ENCODE results near the gene SDK1. TPM values are rescaled to one million over a fixed set of nuclear protein-coding genes. Genes with fewer than 3 reads are reported as not detected.

Gene SDK1
- total RNA-seq, 4 donors from 2014 or later, result under 0.01 to 16.2 (median 7.2) TPM

- TF ChIP-seq POLR2A (IDR thresholded peaks at IDR 0.05) (no peak), CTCF (IDR thresholded peaks at IDR 0.05) (no peak)
- H3K4me3 ChIP-seq, result no peak overlapping the region
These were observed 145.7 kb downstream of the SDK1 start for GRCh38 chr7:3446786-3447185.

GRCh38 chr7:3451701-3452100 is 150.6 kb downstream of the SDK1 start:
- intact Hi-C loops (cut with DNase I; ENCODE audit: low total_unique reads), result no loop called here

More at GRCh38 chr7:3446786-3447185, 145.7 kb downstream of the SDK1 start:
- DNase-seq, result no peak
- H3K36me3 ChIP-seq, result no peaks in the 10 kb centered on the region
- no peak overlapping the region for H3K27ac ChIP-seq
- no peaks in the 10 kb centered on the region for H3K27me3 ChIP-seq
- H3K9me3 ChIP-seq, result peaks cover 0 to 9% of the 10 kb centered on the region in 2 donors
- no peaks in the 10 kb centered on the region for H3K4me1 ChIP-seq
- intact Hi-C loops (cut with DNase I; ENCODE audit: low total_unique reads), result no loop called here

GRCh38 chr7:3453398-3453797 is 152.3 kb downstream of the SDK1 start:
- no peak overlapping the region for H3K4me3 ChIP-seq
- no peaks in the 10 kb centered on the region for H3K4me1 ChIP-seq
- no peak for TF ChIP-seq CTCF (IDR thresholded peaks at IDR 0.05)
- no peak for TF ChIP-seq POLR2A (IDR thresholded peaks at IDR 0.05)
- no peak overlapping the region for H3K27ac ChIP-seq
- no peak for DNase-seq
- intact Hi-C loops (cut with DNase I; ENCODE audit: low total_unique reads), result no loop called here
- H3K9me3 ChIP-seq, result peaks cover 0 to 3% of the 10 kb centered on the region in 2 donors
- H3K27me3 ChIP-seq, result no peaks in the 10 kb centered on the region
- H3K36me3 ChIP-seq, result no peaks in the 10 kb centered on the region

More at GRCh38 chr7:3451701-3452100, 150.6 kb downstream of the SDK1 start:
- H3K27me3 ChIP-seq, result no peaks in the 10 kb centered on the region
- no peak overlapping the region for H3K27ac ChIP-seq
- no peak for DNase-seq
- TF ChIP-seq CTCF (IDR thresholded peaks at IDR 0.05), result no peak
- no peak for TF ChIP-seq POLR2A (IDR thresholded peaks at IDR 0.05)
- no peak overlapping the region for H3K4me3 ChIP-seq
- H3K9me3 ChIP-seq, result peaks cover 0 to 2% of the 10 kb centered on the region in 2 donors
- no peaks in the 10 kb centered on the region for H3K36me3 ChIP-seq
- no peaks in the 10 kb centered on the region for H3K4me1 ChIP-seq

- no peak for DNase-seq
- H3K4me3 ChIP-seq, result no peak overlapping the region
- H3K9me3 ChIP-seq, result peaks cover 0 to 3% of the 10 kb centered on the region in 2 donors
- intact Hi-C loops (cut with DNase I; ENCODE audit: low total_unique reads), result no loop called here
- no peak overlapping the region for H3K27ac ChIP-seq
- TF ChIP-seq POLR2A (IDR thresholded peaks at IDR 0.05) (no peak), CTCF (IDR thresholded peaks at IDR 0.05) (no peak)
- H3K4me1 ChIP-seq, result no peaks in the 10 kb centered on the region
- no peaks in the 10 kb centered on the region for H3K36me3 ChIP-seq
- no peaks in the 10 kb centered on the region for H3K27me3 ChIP-seq
These were observed 154.9 kb downstream of the SDK1 start for GRCh38 chr7:3455806-3456595.

- H3K27ac ChIP-seq, result no peak overlapping the region
- H3K9me3 ChIP-seq, result peaks cover 0 to 3% of the 10 kb centered on the region in 2 donors
- DNase-seq, result no peak
- no peak for TF ChIP-seq POLR2A (IDR thresholded peaks at IDR 0.05)
- no peak for TF ChIP-seq CTCF (IDR thresholded peaks at IDR 0.05)
- intact Hi-C loops (cut with DNase I; ENCODE audit: low total_unique reads), result no loop called here
- H3K4me3 ChIP-seq, result no peak overlapping the region
- no peaks in the 10 kb centered on the region for H3K27me3 ChIP-seq
- no peaks in the 10 kb centered on the region for H3K4me1 ChIP-seq
- no peaks in the 10 kb centered on the region for H3K36me3 ChIP-seq
These were observed 158.1 kb downstream of the SDK1 start for GRCh38 chr7:3459111-3459510.

Measured in uterus (tissue), 4 donors.